GM18861 (cell line): ENCODE results near the gene WASF1.
"Not testable (repeated sequence)": the region's sequence is repeated elsewhere in the genome, so short reads cannot be mapped to it uniquely, and the experiment has no call there.

Experiments
- ATAC-seq: cut with Tn5 transposase; IDR thresholded peaks from one replicate; pipeline ENCODE4 v1.9.1; 2021; ENCODE audit not compliant: unreplicated experiment

Gene WASF1

DNA sequence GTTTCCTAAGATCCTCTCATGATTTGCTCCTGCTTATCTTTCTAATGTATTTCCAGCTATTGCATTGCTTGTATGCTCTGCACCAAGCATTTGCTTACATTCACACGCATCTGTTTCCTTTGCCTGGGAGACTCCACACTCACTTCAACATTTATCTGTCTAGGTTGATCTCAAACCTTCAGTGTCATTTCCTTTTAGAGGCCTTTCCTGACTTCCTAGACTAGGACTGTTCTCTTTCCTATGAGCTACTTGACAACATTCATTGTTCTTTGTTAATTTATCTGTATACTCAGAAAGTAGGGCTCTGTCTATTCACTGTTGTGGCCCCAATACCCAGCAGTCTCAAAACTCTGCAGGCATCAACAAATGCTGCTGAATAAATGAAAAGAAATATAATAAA, 84.4 kb downstream of the WASF1 start:
- ATAC-seq: no peak

DNA sequence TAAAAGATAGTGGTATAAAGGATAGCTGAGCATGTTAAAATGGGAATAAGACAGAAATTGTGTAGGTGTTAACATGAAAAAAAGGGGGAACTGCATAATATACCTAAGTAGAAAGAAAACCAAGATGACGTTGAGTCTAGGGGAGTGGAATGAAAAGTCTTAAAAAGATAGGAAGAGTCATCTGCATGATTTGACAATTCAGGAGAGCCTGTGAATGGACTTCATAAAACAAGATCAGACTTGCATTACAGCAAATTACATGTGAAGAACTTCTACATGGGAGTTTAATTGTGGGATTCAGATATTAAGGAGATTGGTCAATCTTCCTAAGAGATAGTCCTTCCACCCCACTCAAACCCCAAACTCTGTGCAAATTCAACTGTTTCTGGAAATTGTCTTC, 85.5 kb downstream of the WASF1 start:
- no peak for ATAC-seq

DNA sequence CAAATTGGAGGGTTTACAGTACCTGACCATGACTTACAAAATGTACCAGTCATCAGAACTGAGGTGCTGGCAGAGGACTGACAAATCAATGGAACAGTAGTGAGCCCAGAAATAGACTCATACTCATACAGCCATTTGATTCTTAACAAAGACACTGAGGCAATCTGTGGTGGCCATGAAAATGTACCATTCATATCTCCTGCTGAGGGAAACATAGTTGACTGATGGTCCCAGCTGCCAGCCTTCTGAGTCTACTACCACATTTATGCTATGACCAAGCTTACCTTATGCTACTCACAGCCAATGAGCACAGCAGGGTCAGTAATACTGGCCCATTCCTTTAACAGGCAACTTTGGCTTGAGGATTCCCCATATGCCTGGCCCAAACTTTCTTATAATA, 88.6 kb downstream of the WASF1 start:
- ATAC-seq: no peak

DNA sequence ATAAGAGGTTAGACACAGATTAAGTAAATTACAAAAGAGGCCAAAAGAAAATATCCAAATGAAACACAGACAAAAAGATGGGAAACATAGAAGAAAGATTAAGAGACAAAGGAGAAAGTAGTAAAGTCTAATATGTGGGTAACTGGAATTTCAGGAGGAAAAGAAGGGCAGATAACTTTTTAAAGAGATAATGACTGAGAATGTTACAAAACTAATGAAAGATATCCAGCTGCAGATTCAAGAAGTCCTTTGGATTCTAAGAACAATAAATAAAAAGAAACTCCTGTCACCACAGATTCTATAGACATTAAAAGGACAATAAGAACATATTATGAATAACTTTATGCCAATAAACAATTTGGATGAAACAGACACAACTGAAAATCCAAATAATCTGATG, 90.1 kb downstream of the WASF1 start:
- no peak for ATAC-seq

DNA sequence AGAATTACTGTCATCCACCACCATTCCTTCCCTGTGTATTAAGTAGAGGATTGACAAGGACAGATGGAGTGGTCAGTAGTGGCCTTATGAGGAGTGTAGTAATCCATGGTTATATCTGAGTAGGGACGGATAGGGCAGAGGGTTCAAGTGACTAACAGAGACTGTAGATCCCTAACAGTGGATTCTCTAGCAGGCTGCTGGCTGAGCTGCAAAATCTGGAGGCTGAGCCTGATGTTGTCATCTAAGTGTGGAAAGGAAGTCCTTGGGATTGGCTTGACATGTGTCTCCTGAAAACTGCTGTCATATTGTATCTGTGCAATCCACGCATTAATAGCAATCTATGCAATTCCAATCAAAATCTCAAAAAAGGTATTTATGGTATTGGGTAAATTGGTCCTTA, 94.2 kb downstream of the WASF1 start:
- no peak for ATAC-seq

DNA sequence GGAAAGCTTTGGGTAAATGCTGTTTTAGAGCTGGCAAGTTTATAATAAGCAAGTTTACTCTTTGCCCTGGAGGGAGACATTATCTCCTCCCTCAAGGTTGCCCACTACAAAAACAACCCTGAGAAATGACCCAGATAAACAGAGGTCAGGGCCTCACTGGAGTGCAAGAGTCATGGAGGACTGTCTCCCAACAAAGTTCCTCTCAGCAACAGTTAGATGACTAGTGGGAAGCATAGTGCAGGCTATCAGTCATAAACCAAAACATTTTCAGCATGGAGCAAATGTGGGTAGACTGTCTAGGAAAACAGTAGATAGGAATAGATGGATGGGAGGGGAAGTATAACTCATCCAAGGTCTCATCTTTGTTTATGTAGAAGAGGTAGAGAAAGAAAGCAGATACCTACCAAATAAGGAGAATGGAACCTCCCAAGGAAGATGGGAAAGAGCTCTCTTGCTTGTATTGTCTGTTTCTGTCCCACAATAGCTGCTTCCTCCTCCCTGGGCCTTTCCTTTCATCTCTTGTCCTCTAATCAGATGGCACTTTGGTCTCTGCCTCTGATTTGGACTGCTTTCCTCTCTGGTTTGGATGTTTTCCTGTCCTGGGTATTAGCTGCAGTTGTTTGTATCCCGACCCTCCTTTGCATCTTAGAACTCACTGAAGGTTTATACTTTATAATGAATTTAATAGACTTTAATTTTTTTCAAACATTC, 95.4 kb downstream of the WASF1 start:
- no peak for ATAC-seq

DNA sequence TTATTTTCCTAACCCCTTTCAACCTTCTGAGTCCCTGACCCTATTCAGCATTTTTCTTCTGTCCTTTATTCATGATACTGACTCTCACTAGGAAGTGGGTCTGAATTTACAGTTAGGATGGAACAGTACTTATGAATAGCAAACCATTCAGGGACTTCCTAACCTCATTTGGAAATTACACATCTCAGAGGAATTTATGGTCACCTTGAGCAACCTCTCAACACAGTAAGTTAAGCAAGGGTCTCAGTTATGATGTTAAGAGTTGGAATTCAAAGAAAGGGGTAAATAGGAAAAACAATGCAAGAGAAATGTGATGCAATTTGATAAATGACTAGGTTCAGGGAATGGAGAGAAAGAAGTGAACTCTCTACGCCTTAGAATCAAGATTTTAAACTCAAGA, 104.1 kb downstream of the WASF1 start:
- ATAC-seq: no peak

DNA sequence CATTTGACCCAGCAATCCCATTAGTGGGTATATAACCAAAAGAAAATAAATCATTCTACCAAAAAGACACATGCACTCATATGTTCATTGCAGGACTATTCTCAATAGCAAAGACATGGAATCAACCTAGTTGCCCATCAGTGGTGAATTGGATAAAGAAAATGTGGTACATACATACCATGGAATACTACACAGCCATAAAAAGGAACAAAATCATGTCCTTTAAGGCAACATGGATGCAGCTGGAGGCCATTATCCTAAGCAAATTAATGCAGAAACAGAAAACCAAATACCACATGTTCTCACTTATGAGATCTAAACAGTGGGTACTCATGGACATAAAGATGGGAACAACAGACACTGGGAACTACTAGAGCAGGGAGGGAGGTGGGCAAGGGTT, 106.0 kb downstream of the WASF1 start:
- not testable (repeated sequence) for ATAC-seq

DNA sequence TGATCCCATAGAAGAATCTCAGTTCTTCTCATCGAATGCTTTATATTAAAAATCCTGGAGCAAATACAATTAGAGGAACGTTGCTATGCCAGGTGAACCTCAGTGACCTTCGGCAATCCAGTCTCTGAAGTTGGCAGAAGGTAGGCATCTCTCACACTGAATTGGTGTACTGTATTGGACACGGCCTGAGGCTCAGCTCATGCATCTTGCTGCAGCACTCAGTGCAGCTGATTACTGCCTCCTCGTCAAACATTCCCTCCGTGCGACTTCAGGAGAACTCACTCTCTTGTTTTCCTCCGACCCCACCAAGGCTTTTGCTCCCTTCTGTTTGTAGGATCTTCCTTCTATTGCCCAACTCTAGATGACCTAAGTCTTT, 110.9 kb downstream of the WASF1 start:
- ATAC-seq: no peak

DNA sequence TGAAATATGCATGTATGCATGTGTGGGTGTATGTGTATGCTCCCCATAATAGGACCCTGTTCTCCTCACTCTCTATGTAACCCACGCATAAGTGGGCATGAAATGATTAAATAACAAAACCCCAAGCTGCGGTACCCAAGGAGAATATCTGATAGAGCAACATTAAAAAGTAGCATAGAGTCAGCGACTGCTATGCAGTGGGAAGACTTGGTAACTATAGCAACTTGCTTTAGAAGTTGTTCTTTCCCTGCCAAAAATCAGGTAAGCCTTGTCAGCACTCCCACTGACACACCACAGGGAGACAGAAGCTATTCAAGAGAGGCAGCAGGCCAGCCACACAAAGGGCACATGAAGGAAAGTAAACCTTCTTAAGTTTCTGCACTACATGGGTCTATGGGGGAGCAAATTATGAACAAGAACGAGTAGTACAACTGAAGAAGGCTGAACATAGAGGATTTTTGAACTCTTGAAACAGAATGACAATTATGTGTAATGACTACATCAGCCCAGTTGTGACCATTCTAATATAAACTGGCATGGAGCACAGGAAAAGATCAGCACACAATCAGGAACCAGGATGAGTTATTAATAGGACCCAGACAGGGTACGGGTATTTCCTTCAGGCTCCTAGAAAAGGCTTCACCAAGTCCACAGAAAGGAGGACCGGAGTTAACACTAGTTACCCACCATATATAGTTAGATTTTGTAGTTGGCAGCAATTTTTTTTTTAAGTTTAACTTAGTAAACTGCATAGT, 111.5 kb downstream of the WASF1 start:
- ATAC-seq: no peak

DNA sequence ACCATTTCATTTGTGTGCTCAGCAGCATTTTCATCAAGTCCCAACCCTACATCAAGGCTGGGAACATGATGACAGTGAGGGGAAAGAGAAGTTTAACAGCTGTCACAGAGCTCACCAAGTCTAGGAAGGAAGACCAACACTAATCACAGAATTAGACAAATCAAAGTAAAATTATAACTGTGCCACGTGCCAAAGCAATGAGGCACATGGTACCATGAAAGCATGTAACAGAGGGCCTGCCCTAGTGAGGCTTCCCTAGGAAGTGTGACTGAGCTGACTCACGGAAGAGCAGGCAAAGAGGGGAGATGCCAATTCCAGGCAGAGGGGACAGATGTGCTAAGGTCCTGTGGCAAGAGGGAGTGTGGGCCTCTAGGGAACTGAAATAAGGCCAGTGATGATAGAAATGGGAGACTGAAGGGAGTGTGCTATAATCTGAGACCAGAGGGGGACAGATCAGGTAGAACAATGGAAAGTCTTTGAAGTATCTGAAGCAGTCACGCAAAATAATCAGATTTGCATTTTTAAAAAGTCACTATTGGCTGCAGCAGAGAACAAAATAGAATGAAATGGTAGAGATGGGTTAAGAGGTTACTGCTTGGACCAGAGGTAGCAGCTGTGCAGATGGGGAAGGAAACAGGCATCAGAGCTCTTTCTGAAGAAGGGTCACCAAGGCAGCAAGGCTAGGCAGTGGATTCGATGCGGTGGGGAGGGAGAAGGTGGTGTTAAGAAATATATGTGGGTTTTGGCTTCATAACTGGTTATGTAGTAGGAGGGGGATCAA, 114.5 kb downstream of the WASF1 start:
- no peak for ATAC-seq

DNA sequence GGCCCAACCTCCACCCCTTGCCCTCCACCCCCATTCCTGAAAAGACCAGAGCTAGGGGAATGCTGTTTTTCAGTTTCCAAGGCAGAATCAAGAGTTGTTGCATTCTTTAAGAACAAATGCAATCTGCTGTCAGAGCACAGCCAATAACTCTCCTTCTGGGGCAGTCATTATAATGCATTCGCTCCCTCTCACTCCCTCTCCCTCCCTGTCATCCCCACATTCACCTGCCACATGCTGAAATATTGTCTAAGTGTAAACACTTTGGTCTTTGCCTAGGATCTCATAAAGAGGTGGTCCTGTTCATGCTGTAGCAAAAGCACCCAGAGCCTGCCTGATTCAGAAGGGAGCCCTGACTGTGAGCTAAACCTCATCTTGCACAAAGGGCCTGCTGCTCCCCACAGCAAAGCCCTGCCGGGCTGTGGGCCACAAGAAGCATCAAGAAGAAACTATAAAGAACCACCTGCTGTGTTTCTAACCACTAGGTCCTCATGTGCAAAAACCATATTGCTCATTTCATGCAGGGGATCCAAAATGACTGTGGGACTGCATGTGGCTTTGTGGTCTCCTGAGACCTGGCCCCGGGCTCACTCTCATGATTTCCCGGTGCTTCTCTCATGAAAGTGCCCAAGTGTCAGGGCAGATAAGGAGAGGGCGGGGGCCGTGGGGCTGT, 115.7 kb downstream of the WASF1 start:
- ATAC-seq: no peak

DNA sequence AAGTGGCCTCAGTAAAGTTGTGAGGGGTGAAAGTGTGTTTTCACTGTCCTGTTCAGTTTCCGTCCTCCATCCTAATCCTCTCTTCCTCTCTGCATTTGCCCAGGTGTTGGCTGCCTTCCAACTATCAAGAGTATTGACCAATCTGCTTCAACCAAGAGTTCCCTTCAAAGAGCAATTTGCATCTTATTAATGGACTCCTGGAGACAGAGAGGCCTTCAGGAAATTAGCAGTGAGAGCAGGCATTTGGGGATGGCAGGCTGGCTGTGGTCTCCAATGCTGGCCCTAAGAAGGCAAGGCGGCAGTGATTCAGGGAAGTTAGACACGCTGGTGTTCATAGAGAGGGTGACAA, 124.1 kb downstream of the WASF1 start:
- no peak for ATAC-seq

DNA sequence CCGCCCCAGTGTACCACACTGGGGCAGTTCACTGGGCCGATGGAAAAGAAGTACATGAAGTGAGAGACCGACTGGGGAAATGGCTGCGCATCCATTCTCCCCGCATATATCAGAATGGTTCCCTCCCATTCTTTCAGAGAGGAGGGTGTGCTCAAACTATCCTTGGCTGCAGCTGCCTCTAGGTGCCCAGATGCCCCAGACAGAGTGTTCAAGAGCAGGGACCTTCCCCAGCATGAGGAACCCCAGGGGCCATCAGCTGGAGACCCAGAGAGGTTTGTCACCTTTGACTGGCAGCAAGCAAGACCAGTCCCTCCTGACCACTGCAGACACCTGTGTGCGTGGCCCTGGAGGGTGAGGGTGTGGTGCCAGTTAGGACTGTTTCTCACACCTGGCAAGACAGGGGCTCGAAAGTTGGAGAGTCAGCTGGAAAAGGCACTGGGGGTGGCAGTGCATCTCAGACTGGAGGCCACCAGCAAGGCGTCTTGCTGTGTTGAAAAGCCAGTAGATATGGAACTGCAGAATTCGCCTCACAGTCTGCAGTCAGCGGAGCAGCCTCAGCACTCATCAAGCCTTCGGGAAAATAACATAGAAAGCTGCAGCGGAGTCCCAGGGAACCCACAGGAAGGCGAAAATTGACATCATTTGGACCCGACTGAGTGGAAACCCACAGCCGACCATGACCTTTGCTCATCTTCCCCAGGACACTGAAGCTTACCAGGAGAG, 124.6 kb downstream of the WASF1 start:
- ATAC-seq: no peak

DNA sequence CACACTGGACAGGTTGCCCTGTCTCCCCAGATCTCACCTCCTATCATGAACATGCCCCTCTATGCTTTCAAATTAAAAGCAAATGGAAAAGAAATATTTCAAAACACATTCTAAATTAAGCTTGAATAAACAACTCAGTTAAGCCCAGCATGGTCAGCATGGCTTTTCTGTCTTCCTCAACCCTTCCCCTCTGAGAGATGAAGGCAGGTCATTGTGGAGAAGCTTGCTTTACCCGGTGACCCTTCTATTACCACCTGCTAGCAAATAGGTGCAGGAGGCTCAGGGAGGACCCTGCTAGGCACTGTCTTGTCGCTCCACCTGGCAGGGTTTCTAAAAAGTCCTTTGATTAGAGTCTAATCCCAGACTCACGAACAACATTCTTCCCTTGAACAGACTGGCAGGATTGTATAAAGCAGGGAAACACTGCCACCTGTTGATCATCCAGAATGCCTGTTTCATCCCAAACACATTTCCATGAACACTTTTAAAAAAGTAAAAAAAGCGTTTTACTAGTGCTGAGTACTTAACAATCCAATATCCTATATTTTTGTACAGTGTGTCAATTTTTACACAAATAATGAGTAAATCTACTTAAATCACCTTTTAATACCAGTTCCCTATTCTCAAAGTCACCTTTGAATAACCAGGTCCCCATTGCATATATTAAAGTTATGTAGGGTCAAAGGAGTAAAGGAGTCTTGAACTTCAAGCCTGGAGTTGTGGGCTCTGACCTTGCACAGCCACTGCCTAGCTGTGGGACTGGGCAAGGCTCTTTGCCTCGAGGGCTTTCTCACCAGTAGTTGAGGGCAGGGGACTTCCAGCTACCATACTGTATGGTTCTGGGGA, 125.9 kb downstream of the WASF1 start:
- no peak for ATAC-seq

DNA sequence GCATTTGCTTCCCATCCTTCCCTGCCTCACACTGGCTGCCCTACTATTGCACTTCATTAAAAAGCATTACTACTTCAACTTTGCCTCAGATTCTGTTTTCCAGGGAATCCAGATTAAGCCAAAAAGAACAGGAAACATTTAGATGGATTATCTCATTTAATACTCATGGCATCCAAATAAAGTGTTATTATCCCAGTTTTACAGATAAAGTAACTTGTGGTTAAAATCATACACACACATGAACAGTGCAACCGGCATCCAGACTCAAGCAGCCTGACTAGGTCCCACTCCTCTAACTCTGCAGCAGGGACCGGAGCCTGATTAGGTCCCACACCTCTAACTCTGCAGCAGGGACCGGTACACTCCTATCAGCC, 129.0 kb downstream of the WASF1 start:
- ATAC-seq: no peak
